ENCODE results near the gene TGOLN2. TPM values are rescaled to one million over a fixed set of nuclear protein-coding genes. Genes with fewer than 3 reads are reported as not detected.

TGOLN2 gene
- total and polyA plus RNA-seq, 2 of the 13 experiments (the other 11 are each of a cell fraction or from before 2014, with no cell fraction given), result 99.6 to 155 TPM

GRCh38 chr2:85308896-85309555, 18.8 kb downstream of the TGOLN2 start (continued):
- TF ChIP-seq, protein P1, sequence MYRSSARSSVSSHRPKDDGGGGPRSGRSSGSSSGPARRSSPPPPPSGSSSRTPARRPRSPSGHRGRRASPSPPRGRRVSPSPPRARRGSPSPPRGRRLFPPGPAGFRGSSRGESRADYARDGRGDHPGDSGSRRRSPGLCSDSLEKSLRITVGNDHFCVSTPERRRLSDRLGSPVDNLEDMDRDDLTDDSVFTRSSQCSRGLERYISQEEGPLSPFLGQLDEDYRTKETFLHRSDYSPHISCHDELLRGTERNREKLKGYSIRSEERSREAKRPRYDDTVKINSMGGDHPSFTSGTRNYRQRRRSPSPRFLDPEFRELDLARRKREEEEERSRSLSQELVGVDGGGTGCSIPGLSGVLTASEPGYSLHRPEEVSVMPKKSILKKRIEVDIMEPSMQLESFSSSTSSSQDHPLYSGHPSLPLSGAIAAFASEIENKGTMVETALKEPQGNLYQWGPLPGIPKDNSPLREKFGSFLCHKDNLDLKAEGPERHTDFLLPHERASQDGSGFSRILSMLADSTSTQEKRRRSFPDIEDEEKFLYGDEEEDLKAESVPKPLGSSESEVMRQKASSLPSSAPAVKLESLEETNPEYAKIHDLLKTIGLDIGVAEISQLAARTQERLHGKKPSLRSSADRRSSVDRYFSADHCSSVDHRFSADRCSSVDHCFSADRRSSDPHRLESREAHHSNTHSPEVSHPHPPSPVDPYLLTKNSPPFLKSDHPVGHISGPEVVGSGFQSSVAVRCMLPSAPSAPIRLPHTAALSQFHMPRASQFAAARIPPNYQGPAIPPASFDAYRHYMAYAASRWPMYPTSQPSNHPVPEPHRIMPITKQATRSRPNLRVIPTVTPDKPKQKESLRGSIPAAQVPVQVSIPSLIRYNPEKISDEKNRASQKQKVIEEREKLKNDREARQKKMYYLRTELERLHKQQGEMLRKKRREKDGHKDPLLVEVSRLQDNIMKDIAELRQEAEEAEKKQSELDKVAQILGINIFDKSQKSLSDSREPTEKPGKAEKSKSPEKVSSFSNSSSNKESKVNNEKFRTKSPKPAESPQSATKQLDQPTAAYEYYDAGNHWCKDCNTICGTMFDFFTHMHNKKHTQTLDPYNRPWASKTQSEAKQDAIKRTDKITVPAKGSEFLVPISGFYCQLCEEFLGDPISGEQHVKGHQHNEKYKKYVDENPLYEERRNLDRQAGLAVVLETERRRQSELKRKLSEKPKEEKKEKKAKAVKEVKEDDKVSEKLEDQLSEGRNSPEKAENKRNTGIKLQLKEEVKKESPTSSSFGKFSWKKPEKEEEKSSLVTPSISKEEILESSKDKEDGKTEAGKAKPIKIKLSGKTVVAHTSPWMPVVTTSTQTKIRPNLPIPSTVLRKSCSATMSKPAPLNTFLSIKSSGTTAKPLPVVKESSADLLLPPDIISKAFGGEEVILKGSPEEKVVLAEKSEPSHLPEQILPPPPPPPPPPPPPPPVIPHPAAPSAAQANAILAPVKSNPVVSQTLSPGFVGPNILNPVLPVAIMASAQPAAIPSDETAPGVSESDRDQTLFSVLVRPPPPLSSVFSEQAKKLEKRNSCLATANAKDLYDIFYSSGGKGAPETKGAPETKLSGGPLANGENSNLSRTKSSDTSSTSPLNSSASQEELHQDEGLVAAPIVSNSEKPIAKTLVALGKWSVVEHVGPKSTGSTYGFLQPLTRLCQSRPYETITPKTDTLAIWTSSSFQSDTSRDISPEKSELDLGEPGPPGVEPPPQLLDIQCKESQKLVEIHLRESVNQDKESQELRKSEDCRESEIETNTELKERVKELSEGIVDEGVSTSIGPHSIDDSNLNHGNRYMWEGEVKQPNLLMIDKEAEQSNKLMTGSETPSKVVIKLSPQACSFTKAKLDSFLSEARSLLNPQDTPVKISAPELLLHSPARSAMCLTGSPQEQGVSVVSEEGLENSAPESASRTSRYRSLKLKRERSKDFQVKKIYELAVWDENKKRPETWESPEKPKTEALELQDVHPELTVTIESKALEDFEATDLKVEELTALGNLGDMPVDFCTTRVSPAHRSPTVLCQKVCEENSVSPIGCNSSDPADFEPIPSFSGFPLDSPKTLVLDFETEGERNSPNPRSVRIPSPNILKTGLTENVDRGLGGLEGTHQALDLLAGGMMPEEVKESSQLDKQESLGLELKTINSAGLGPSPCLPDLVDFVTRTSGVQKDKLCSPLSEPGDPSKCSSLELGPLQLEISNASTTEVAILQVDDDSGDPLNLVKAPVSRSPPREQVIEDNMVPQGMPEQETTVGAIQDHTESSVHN (CRISPR knock-in tag; IDR thresholded peaks at IDR 0.05), result no peak
- TF ChIP-seq PBX3 (CRISPR knock-in tag; IDR thresholded peaks at IDR 0.05; ENCODE audit: borderline replicate concordance), result no peak
- TF ChIP-seq, protein P2, sequence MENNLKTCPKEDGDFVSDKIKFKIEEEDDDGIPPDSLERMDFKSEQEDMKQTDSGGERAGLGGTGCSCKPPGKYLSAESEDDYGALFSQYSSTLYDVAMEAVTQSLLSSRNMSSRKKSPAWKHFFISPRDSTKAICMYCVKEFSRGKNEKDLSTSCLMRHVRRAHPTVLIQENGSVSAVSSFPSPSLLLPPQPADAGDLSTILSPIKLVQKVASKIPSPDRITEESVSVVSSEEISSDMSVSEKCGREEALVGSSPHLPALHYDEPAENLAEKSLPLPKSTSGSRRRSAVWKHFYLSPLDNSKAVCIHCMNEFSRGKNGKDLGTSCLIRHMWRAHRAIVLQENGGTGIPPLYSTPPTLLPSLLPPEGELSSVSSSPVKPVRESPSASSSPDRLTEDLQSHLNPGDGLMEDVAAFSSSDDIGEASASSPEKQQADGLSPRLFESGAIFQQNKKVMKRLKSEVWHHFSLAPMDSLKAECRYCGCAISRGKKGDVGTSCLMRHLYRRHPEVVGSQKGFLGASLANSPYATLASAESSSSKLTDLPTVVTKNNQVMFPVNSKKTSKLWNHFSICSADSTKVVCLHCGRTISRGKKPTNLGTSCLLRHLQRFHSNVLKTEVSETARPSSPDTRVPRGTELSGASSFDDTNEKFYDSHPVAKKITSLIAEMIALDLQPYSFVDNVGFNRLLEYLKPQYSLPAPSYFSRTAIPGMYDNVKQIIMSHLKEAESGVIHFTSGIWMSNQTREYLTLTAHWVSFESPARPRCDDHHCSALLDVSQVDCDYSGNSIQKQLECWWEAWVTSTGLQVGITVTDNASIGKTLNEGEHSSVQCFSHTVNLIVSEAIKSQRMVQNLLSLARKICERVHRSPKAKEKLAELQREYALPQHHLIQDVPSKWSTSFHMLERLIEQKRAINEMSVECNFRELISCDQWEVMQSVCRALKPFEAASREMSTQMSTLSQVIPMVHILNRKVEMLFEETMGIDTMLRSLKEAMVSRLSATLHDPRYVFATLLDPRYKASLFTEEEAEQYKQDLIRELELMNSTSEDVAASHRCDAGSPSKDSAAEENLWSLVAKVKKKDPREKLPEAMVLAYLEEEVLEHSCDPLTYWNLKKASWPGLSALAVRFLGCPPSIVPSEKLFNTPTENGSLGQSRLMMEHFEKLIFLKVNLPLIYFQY (CRISPR knock-in tag; IDR thresholded peaks at IDR 0.05; ENCODE audit: borderline replicate concordance), result no peak
- TF ChIP-seq CHD4 (IDR thresholded peaks at IDR 0.05; ENCODE audit: borderline replicate concordance, low read length), result no peak
- TF ChIP-seq PHF21A (CRISPR knock-in tag; IDR thresholded peaks at IDR 0.05), result no peak
- no peak for TF ChIP-seq ATF2 (CRISPR knock-in tag; IDR thresholded peaks at IDR 0.05)
- TF ChIP-seq SAP130 (CRISPR knock-in tag; IDR thresholded peaks at IDR 0.05; ENCODE audit: low read depth), result peak; percentile 28; the same call in 1 of the 2 replicates
- TF ChIP-seq ZSCAN25 (CRISPR knock-in tag; IDR thresholded peaks at IDR 0.05), result no peak
- TF ChIP-seq ADNP (CRISPR knock-in tag; IDR thresholded peaks at IDR 0.05), result no peak
- TF ChIP-seq DNMT3B (CRISPR knock-in tag; conservative IDR thresholded peaks at IDR 0.05), result no peak
- no peak for TF ChIP-seq ZFP1 (CRISPR knock-in tag; IDR thresholded peaks at IDR 0.05)
- no peak; the same call in 1 of the 2 replicates for TF ChIP-seq ZBTB49 (CRISPR knock-in tag; IDR thresholded peaks at IDR 0.05; ENCODE audit: borderline replicate concordance)

All from HepG2 (cell line).